ENCODE measurements around the gene ENTPD2. TPM values are rescaled to one million over a fixed set of nuclear protein-coding genes. Genes with fewer than 3 reads are reported as not detected.

The ENTPD2 gene
- total RNA-seq, 1 experiment from 2014 or later = not detected

GRCh38 chr9:137048655-137049543 lies 5.0 kb downstream of the ENTPD2 start:
- DNase-seq = peak; percentile 94
- Histone ChIP-seq H3K36me3 (replicated peaks; ENCODE audit: control insufficient read depth, insufficient read depth, low read length) (no peaks in the 10 kb centered on the region), H3K27me3 (ENCODE audit: control insufficient read depth, insufficient read depth, low read length) (peaks cover 63% of the 10 kb centered on the region), H3K4me3 (ENCODE audit: insufficient read depth, low read depth, low read length) (no peak overlapping the region)

GRCh38 chr9:137046088-137046787 lies 7.6 kb downstream of the ENTPD2 start, which contains the start of gene NPDC1:
NPDC1 (minus strand) TSS chr9:137046177; CDS start chr9:137045989, 188 bp downstream.
- Histone ChIP-seq H3K36me3 (replicated peaks; ENCODE audit: control insufficient read depth, insufficient read depth, low read length) (no peaks in the 10 kb centered on the region), H3K27me3 (ENCODE audit: control insufficient read depth, insufficient read depth, low read length) (peaks cover 46% of the 10 kb centered on the region), H3K4me3 (ENCODE audit: insufficient read depth, low read depth, low read length) (peak within 1 kb of the TSS; percentile 61)
- peak; percentile 100 for DNase-seq

- Histone ChIP-seq H3K27me3 (ENCODE audit: control insufficient read depth, insufficient read depth, low read length) (peaks cover 46% of the 10 kb centered on the region), H3K4me3 (ENCODE audit: insufficient read depth, low read depth, low read length) (peak overlapping the region; percentile 61), H3K36me3 (replicated peaks; ENCODE audit: control insufficient read depth, insufficient read depth, low read length) (no peaks in the 10 kb centered on the region)
- DNase-seq = peak; percentile 89
Measured at GRCh38 chr9:137045294-137046087, 8.4 kb downstream of the ENTPD2 start.

GRCh38 chr9:137044502-137045177 lies 9.2 kb downstream of the ENTPD2 start:
- peaks cover 39% of the 10 kb centered on the region for H3K27me3 ChIP-seq (ENCODE audit: control insufficient read depth, insufficient read depth, low read length)
- H3K4me3 ChIP-seq (ENCODE audit: insufficient read depth, low read depth, low read length) = peak overlapping the region; percentile 61; the same call in 1 of the 2 replicates
- H3K36me3 ChIP-seq (replicated peaks; ENCODE audit: control insufficient read depth, insufficient read depth, low read length) = no peaks in the 10 kb centered on the region; the same call in 1 of the 2 replicates
- no peak for DNase-seq

- Histone ChIP-seq H3K27me3 (ENCODE audit: control insufficient read depth, insufficient read depth, low read length) (peaks cover 34% of the 10 kb centered on the region), H3K36me3 (replicated peaks; ENCODE audit: control insufficient read depth, insufficient read depth, low read length) (no peaks in the 10 kb centered on the region; the same call in 1 of the 2 replicates), H3K4me3 (ENCODE audit: insufficient read depth, low read depth, low read length) (no peak overlapping the region)
- DNase-seq = no peak
Measured at GRCh38 chr9:137044037-137044436, 9.8 kb downstream of the ENTPD2 start.

- Histone ChIP-seq H3K27me3 (ENCODE audit: control insufficient read depth, insufficient read depth, low read length) (peaks cover 26% of the 10 kb centered on the region), H3K4me3 (ENCODE audit: insufficient read depth, low read depth, low read length) (no peak overlapping the region), H3K36me3 (replicated peaks; ENCODE audit: control insufficient read depth, insufficient read depth, low read length) (no peaks in the 10 kb centered on the region; the same call in 1 of the 2 replicates)
- DNase-seq = no peak
Measured at GRCh38 chr9:137042751-137043727, 10.8 kb downstream of the ENTPD2 start.

GRCh38 chr9:137041124-137041523 lies 12.7 kb downstream of the ENTPD2 start:
- peaks cover 16% of the 10 kb centered on the region for H3K27me3 ChIP-seq (ENCODE audit: control insufficient read depth, insufficient read depth, low read length)
- H3K4me3 ChIP-seq (ENCODE audit: insufficient read depth, low read depth, low read length) = no peak overlapping the region
- DNase-seq = no peak
- H3K36me3 ChIP-seq (replicated peaks; ENCODE audit: control insufficient read depth, insufficient read depth, low read length) = no peaks in the 10 kb centered on the region; the same call in 1 of the 2 replicates

GRCh38 chr9:137040568-137040967 lies 13.3 kb downstream of the ENTPD2 start:
- no peak for DNase-seq
- H3K27me3 ChIP-seq (ENCODE audit: control insufficient read depth, insufficient read depth, low read length) = peaks cover 12% of the 10 kb centered on the region
- H3K36me3 ChIP-seq (replicated peaks; ENCODE audit: control insufficient read depth, insufficient read depth, low read length) = no peaks in the 10 kb centered on the region; the same call in 1 of the 2 replicates
- H3K4me3 ChIP-seq (ENCODE audit: insufficient read depth, low read depth, low read length) = no peak overlapping the region

GRCh38 chr9:137039611-137040366 lies 14.1 kb downstream of the ENTPD2 start:
- no peaks in the 10 kb centered on the region; the same call in 1 of the 2 replicates for H3K36me3 ChIP-seq (replicated peaks; ENCODE audit: control insufficient read depth, insufficient read depth, low read length)
- peaks cover 4% of the 10 kb centered on the region; the same call in 1 of the 2 replicates for H3K27me3 ChIP-seq (ENCODE audit: control insufficient read depth, insufficient read depth, low read length)
- H3K4me3 ChIP-seq (ENCODE audit: insufficient read depth, low read depth, low read length) = no peak overlapping the region
- DNase-seq = no peak

GRCh38 chr9:137038916-137039315 lies 14.9 kb downstream of the ENTPD2 start:
- DNase-seq = no peak
- H3K27me3 ChIP-seq (ENCODE audit: control insufficient read depth, insufficient read depth, low read length) = no peaks in the 10 kb centered on the region; the same call in 1 of the 2 replicates
- H3K4me3 ChIP-seq (ENCODE audit: insufficient read depth, low read depth, low read length) = no peak overlapping the region
- no peaks in the 10 kb centered on the region; the same call in 1 of the 2 replicates for H3K36me3 ChIP-seq (replicated peaks; ENCODE audit: control insufficient read depth, insufficient read depth, low read length)

- no peaks in the 10 kb centered on the region; the same call in 1 of the 2 replicates for H3K27me3 ChIP-seq (ENCODE audit: control insufficient read depth, insufficient read depth, low read length)
- no peak for DNase-seq
- H3K4me3 ChIP-seq (ENCODE audit: insufficient read depth, low read depth, low read length) = no peak overlapping the region
- no peaks in the 10 kb centered on the region; the same call in 1 of the 2 replicates for H3K36me3 ChIP-seq (replicated peaks; ENCODE audit: control insufficient read depth, insufficient read depth, low read length)
Measured at GRCh38 chr9:137037483-137037882, 16.4 kb downstream of the ENTPD2 start.

GRCh38 chr9:137037035-137037434 lies 16.8 kb downstream of the ENTPD2 start:
- Histone ChIP-seq H3K4me3 (ENCODE audit: insufficient read depth, low read depth, low read length) (no peak overlapping the region), H3K27me3 (ENCODE audit: control insufficient read depth, insufficient read depth, low read length) (no peaks in the 10 kb centered on the region; the same call in 1 of the 2 replicates), H3K36me3 (replicated peaks; ENCODE audit: control insufficient read depth, insufficient read depth, low read length) (no peaks in the 10 kb centered on the region; the same call in 1 of the 2 replicates)
- no peak for DNase-seq
